WTC11 (cell line): Measurements from ENCODE around the gene FCN1. TPM values are rescaled to one million over a fixed set of nuclear protein-coding genes. Genes with fewer than 3 reads are reported as not detected.

Experiments
- ATAC-seq: fragments of 200-7000 bp; cut with Tn5 transposase; 2 replicates; pipeline ENCODE4 v1.10.0; 2021; ENCODE audit warnings: mild to moderate bottlenecking, moderate library complexity
- CTCF ChIA-PET: fragments of 300-600 bp; sonication (Branson Sonifier 250); formaldehyde crosslinking; loops from one replicate; lab custom pipeline; 2021; ENCODE audit warnings: antibody characterized with exemption; lab: Charles Lee
- POLR2A ChIA-PET: fragments of 350-600 bp; sonication (Branson Sonifier 250); formaldehyde crosslinking; loops from one replicate; lab custom pipeline; 2021; ENCODE audit warnings: antibody characterized with exemption; lab: Charles Lee
- DNase-seq: peaks from one replicate; pipeline ENCODE4 v3.0.0; 2021; ENCODE audit warnings: low spot score
- H3K27ac Mint-ChIP-seq: 2 replicates; pipeline ENCODE4 v1.8.0; 2021; ENCODE audit warnings: mixed read lengths
- H3K27me3 Mint-ChIP-seq: 2 replicates; pipeline ENCODE4 v1.8.0; 2021; ENCODE audit warnings: low read depth, mild to moderate bottlenecking, moderate library complexity, mixed read lengths
- H3K36me3 Mint-ChIP-seq: 2 replicates; pipeline ENCODE4 v1.8.0; 2021; ENCODE audit warnings: mixed read lengths
- H3K4me1 Mint-ChIP-seq: 2 replicates; pipeline ENCODE4 v1.8.0; 2022; ENCODE audit warnings: mixed read lengths
- H3K4me3 Mint-ChIP-seq: 2 replicates; pipeline ENCODE4 v1.8.0; 2021; ENCODE audit warnings: mild to moderate bottlenecking, moderate library complexity, mixed read lengths
- H3K9me3 Mint-ChIP-seq: 2 replicates; pipeline ENCODE4 v1.8.0; 2021; ENCODE audit warnings: mixed read lengths
- ATF1 ChIP-seq: sonication (generic); formaldehyde crosslinking; IDR thresholded peaks from 2 replicates; pipeline ENCODE4 v1.8.1; 2023; ENCODE audit warnings: mild to moderate bottlenecking, moderate library complexity, missing genetic modification reagents
- GABPB1 ChIP-seq: sonication (generic); formaldehyde crosslinking; IDR thresholded peaks from 2 replicates; pipeline ENCODE4 v1.8.1; 2023; ENCODE audit warnings: mild to moderate bottlenecking, missing genetic modification reagents
- GRHL2 ChIP-seq: fragments of 250-450 bp; sonication (Bioruptor Pico); IDR thresholded peaks from 2 replicates; pipeline ENCODE4 v1.8.0; 2022; ENCODE audit warnings: mild to moderate bottlenecking, moderate library complexity; ENCODE audit not compliant: insufficient replicate concordance, severe bottlenecking
- MXD4 ChIP-seq: fragments of 250-450 bp; sonication (Bioruptor Pico); IDR thresholded peaks from 2 replicates; pipeline ENCODE4 v1.8.0; 2021; ENCODE audit warnings: mild to moderate bottlenecking, moderate library complexity, borderline replicate concordance
- NFYB ChIP-seq: sonication (generic); formaldehyde crosslinking; conservative IDR thresholded peaks from 2 replicates; pipeline ENCODE4 v1.8.0; 2022; ENCODE audit warnings: low read depth, missing genetic modification reagents
- PRRX2 ChIP-seq: fragments of 250-450 bp; sonication (Bioruptor Pico); IDR thresholded peaks from 2 replicates; pipeline ENCODE4 v1.8.0; 2021; ENCODE audit warnings: mild to moderate bottlenecking
- SOX15 ChIP-seq: fragments of 250-450 bp; sonication (Bioruptor Pico); IDR thresholded peaks from 2 replicates; pipeline ENCODE4 v1.9.0; 2021; ENCODE audit warnings: mild to moderate bottlenecking
- SP1 ChIP-seq: sonication (generic); formaldehyde crosslinking; conservative IDR thresholded peaks from 2 replicates; pipeline ENCODE4 v1.8.1; 2022; ENCODE audit warnings: missing genetic modification reagents
- ZBTB21 ChIP-seq: sonication (generic); formaldehyde crosslinking; IDR thresholded peaks from 2 replicates; pipeline ENCODE4 v1.8.1; 2023; ENCODE audit warnings: mild to moderate bottlenecking, missing genetic modification reagents, borderline replicate concordance
- ZNF219 ChIP-seq: sonication (generic); formaldehyde crosslinking; IDR thresholded peaks from 2 replicates; pipeline ENCODE4 v1.8.0; 2023; ENCODE audit warnings: missing genetic modification reagents, mild to moderate bottlenecking, borderline replicate concordance
- ZNF396 ChIP-seq: fragments of 250-450 bp; sonication (Bioruptor Pico); IDR thresholded peaks from 2 replicates; pipeline ENCODE4 v1.8.0; 2021; ENCODE audit warnings: mild to moderate bottlenecking, moderate library complexity, borderline replicate concordance
- total RNA-seq: library from RNA; stranded (reverse); gene quantifications from 3 replicates; pipeline ENCODE4 v1.2.3, GENCODE V29; 2021
- TF ChIP-seq, protein P1 (sequence below): sonication (generic); formaldehyde crosslinking; conservative IDR thresholded peaks from 2 replicates; pipeline ENCODE4 v1.8.1; 2023; ENCODE audit warnings: mild to moderate bottlenecking, low read depth, missing genetic modification reagents, moderate library complexity
- TF ChIP-seq, protein P2 (sequence below): sonication (generic); formaldehyde crosslinking; IDR thresholded peaks from 2 replicates; pipeline ENCODE4 v1.8.1; 2022; ENCODE audit warnings: low read depth, missing genetic modification reagents, borderline replicate concordance
- TF ChIP-seq, protein P3 (sequence below): sonication (generic); formaldehyde crosslinking; conservative IDR thresholded peaks from 2 replicates; pipeline ENCODE4 v1.8.1; 2022; ENCODE audit warnings: mild to moderate bottlenecking, missing genetic modification reagents
- TF ChIP-seq, protein P4 (sequence below): sonication (generic); formaldehyde crosslinking; IDR thresholded peaks from 2 replicates; pipeline ENCODE4 v1.8.0; 2023; ENCODE audit warnings: mild to moderate bottlenecking, missing genetic modification reagents
- TF ChIP-seq, protein P5 (sequence below): sonication (generic); formaldehyde crosslinking; IDR thresholded peaks from 2 replicates; pipeline ENCODE4 v1.8.1; 2023; ENCODE audit warnings: mild to moderate bottlenecking, missing genetic modification reagents, borderline replicate concordance
- TF ChIP-seq, protein P6 (sequence below): fragments of 250-450 bp; sonication (Bioruptor Pico); IDR thresholded peaks from 2 replicates; pipeline ENCODE4 v1.9.0; 2021; ENCODE audit warnings: mild to moderate bottlenecking, borderline replicate concordance
- TF ChIP-seq, protein P7 (sequence below): sonication (generic); formaldehyde crosslinking; IDR thresholded peaks from 2 replicates; pipeline ENCODE4 v1.8.0; 2022; ENCODE audit warnings: mild to moderate bottlenecking, missing genetic modification reagents

The FCN1 gene
- total RNA-seq, 1 experiment from 2014 or later = not detected

DNA sequence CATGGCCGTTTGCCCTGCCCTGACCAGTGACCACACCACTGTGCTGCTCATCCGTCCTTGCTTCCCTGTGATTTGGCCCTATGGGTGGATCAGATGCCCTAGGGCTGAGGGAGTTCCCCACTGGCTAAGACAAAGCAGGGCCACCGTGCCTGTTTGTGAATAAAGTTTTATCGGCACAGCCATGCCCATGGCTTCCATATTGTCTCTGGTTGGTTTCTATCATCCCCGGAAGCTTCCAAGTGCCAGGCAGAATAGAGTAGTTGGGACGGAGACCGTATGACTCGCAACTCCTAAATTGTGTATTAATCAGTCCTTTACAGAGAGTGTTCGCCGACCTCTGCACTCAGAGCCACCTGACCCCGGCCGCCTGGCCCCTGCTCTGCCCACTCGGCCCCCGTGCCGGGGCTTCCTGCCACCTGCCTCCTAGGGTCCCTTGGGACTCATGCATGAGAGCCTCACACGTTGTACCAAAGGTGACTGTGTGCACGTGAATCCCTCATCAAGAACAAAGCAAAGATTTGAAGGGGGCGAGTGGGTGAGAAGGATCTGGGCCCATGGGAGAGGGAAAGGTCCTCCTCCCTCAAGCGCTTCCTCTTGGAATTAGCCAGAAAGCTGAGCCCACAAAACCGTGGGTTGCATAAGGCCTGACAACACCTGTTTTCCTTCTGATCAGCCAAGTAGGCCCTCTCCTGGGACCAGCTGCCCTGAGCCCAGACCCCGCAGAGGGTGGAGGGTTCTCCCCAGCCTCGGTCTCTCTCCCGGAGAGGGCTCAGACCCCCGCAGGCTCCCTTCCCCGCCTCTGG lies 48.8 kb downstream of the FCN1 start:
- Mint-ChIP-seq H3K4me1 (no peaks in the 10 kb centered on the region), H3K4me3 (no peak overlapping the region), H3K27ac (no peak overlapping the region), H3K27me3 (no peaks in the 10 kb centered on the region), H3K9me3 (no peaks in the 10 kb centered on the region), H3K36me3 (no peaks in the 10 kb centered on the region)
- ATAC-seq (no peak), DNase-seq (no peak)
- ChIA-PET POLR2A (no interaction called here), CTCF (interaction anchor here (1.3 kb wide), 1 partner anchor 90 kb away, joined by 4 read pairs; no protein-coding TSS in a partner anchor)
- TF ChIP-seq SP1 (CRISPR knock-in tag) = no peak
- no peak for TF ChIP-seq ZBTB21 (CRISPR knock-in tag)
- TF ChIP-seq, protein P1, sequence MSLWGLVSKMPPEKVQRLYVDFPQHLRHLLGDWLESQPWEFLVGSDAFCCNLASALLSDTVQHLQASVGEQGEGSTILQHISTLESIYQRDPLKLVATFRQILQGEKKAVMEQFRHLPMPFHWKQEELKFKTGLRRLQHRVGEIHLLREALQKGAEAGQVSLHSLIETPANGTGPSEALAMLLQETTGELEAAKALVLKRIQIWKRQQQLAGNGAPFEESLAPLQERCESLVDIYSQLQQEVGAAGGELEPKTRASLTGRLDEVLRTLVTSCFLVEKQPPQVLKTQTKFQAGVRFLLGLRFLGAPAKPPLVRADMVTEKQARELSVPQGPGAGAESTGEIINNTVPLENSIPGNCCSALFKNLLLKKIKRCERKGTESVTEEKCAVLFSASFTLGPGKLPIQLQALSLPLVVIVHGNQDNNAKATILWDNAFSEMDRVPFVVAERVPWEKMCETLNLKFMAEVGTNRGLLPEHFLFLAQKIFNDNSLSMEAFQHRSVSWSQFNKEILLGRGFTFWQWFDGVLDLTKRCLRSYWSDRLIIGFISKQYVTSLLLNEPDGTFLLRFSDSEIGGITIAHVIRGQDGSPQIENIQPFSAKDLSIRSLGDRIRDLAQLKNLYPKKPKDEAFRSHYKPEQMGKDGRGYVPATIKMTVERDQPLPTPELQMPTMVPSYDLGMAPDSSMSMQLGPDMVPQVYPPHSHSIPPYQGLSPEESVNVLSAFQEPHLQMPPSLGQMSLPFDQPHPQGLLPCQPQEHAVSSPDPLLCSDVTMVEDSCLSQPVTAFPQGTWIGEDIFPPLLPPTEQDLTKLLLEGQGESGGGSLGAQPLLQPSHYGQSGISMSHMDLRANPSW (CRISPR knock-in tag) = no peak
- TF ChIP-seq, protein P2, sequence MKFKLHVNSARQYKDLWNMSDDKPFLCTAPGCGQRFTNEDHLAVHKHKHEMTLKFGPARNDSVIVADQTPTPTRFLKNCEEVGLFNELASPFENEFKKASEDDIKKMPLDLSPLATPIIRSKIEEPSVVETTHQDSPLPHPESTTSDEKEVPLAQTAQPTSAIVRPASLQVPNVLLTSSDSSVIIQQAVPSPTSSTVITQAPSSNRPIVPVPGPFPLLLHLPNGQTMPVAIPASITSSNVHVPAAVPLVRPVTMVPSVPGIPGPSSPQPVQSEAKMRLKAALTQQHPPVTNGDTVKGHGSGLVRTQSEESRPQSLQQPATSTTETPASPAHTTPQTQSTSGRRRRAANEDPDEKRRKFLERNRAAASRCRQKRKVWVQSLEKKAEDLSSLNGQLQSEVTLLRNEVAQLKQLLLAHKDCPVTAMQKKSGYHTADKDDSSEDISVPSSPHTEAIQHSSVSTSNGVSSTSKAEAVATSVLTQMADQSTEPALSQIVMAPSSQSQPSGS (CRISPR knock-in tag) = no peak
- TF ChIP-seq ZNF219 (CRISPR knock-in tag) = no peak
- TF ChIP-seq, protein P3, sequence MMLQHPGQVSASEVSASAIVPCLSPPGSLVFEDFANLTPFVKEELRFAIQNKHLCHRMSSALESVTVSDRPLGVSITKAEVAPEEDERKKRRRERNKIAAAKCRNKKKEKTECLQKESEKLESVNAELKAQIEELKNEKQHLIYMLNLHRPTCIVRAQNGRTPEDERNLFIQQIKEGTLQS (CRISPR knock-in tag) = no peak
- no peak for TF ChIP-seq MXD4 (CRISPR knock-in tag)
- TF ChIP-seq, protein P4, sequence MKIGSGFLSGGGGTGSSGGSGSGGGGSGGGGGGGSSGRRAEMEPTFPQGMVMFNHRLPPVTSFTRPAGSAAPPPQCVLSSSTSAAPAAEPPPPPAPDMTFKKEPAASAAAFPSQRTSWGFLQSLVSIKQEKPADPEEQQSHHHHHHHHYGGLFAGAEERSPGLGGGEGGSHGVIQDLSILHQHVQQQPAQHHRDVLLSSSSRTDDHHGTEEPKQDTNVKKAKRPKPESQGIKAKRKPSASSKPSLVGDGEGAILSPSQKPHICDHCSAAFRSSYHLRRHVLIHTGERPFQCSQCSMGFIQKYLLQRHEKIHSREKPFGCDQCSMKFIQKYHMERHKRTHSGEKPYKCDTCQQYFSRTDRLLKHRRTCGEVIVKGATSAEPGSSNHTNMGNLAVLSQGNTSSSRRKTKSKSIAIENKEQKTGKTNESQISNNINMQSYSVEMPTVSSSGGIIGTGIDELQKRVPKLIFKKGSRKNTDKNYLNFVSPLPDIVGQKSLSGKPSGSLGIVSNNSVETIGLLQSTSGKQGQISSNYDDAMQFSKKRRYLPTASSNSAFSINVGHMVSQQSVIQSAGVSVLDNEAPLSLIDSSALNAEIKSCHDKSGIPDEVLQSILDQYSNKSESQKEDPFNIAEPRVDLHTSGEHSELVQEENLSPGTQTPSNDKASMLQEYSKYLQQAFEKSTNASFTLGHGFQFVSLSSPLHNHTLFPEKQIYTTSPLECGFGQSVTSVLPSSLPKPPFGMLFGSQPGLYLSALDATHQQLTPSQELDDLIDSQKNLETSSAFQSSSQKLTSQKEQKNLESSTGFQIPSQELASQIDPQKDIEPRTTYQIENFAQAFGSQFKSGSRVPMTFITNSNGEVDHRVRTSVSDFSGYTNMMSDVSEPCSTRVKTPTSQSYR = no peak
- TF ChIP-seq NFYB (CRISPR knock-in tag) = no peak
- TF ChIP-seq, protein P5, sequence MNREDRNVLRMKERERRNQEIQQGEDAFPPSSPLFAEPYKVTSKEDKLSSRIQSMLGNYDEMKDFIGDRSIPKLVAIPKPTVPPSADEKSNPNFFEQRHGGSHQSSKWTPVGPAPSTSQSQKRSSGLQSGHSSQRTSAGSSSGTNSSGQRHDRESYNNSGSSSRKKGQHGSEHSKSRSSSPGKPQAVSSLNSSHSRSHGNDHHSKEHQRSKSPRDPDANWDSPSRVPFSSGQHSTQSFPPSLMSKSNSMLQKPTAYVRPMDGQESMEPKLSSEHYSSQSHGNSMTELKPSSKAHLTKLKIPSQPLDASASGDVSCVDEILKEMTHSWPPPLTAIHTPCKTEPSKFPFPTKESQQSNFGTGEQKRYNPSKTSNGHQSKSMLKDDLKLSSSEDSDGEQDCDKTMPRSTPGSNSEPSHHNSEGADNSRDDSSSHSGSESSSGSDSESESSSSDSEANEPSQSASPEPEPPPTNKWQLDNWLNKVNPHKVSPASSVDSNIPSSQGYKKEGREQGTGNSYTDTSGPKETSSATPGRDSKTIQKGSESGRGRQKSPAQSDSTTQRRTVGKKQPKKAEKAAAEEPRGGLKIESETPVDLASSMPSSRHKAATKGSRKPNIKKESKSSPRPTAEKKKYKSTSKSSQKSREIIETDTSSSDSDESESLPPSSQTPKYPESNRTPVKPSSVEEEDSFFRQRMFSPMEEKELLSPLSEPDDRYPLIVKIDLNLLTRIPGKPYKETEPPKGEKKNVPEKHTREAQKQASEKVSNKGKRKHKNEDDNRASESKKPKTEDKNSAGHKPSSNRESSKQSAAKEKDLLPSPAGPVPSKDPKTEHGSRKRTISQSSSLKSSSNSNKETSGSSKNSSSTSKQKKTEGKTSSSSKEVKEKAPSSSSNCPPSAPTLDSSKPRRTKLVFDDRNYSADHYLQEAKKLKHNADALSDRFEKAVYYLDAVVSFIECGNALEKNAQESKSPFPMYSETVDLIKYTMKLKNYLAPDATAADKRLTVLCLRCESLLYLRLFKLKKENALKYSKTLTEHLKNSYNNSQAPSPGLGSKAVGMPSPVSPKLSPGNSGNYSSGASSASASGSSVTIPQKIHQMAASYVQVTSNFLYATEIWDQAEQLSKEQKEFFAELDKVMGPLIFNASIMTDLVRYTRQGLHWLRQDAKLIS (CRISPR knock-in tag) = no peak
- TF ChIP-seq, protein P6, sequence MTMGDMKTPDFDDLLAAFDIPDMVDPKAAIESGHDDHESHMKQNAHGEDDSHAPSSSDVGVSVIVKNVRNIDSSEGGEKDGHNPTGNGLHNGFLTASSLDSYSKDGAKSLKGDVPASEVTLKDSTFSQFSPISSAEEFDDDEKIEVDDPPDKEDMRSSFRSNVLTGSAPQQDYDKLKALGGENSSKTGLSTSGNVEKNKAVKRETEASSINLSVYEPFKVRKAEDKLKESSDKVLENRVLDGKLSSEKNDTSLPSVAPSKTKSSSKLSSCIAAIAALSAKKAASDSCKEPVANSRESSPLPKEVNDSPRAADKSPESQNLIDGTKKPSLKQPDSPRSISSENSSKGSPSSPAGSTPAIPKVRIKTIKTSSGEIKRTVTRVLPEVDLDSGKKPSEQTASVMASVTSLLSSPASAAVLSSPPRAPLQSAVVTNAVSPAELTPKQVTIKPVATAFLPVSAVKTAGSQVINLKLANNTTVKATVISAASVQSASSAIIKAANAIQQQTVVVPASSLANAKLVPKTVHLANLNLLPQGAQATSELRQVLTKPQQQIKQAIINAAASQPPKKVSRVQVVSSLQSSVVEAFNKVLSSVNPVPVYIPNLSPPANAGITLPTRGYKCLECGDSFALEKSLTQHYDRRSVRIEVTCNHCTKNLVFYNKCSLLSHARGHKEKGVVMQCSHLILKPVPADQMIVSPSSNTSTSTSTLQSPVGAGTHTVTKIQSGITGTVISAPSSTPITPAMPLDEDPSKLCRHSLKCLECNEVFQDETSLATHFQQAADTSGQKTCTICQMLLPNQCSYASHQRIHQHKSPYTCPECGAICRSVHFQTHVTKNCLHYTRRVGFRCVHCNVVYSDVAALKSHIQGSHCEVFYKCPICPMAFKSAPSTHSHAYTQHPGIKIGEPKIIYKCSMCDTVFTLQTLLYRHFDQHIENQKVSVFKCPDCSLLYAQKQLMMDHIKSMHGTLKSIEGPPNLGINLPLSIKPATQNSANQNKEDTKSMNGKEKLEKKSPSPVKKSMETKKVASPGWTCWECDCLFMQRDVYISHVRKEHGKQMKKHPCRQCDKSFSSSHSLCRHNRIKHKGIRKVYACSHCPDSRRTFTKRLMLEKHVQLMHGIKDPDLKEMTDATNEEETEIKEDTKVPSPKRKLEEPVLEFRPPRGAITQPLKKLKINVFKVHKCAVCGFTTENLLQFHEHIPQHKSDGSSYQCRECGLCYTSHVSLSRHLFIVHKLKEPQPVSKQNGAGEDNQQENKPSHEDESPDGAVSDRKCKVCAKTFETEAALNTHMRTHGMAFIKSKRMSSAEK (CRISPR knock-in tag) = no peak
- TF ChIP-seq ZNF396 (CRISPR knock-in tag) = no peak
- no peak for TF ChIP-seq GABPB1 (CRISPR knock-in tag)
- TF ChIP-seq GRHL2 (CRISPR knock-in tag) = no peak
- TF ChIP-seq, protein P7, sequence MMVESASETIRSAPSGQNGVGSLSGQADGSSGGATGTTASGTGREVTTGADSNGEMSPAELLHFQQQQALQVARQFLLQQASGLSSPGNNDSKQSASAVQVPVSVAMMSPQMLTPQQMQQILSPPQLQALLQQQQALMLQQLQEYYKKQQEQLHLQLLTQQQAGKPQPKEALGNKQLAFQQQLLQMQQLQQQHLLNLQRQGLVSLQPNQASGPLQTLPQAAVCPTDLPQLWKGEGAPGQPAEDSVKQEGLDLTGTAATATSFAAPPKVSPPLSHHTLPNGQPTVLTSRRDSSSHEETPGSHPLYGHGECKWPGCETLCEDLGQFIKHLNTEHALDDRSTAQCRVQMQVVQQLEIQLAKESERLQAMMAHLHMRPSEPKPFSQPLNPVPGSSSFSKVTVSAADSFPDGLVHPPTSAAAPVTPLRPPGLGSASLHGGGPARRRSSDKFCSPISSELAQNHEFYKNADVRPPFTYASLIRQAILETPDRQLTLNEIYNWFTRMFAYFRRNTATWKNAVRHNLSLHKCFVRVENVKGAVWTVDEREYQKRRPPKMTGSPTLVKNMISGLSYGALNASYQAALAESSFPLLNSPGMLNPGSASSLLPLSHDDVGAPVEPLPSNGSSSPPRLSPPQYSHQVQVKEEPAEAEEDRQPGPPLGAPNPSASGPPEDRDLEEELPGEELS (CRISPR knock-in tag) = no peak
- TF ChIP-seq PRRX2 (CRISPR knock-in tag) = no peak
- no peak for TF ChIP-seq ATF1
- no peak for TF ChIP-seq SOX15 (CRISPR knock-in tag)
